Measurements from ENCODE around the gene TTF2. TPM values are rescaled to one million over a fixed set of nuclear protein-coding genes. Genes with fewer than 3 reads are reported as not detected.

Gene TTF2
- total RNA-seq, 1 donor from 2014 or later = 3.7 TPM

DNA sequence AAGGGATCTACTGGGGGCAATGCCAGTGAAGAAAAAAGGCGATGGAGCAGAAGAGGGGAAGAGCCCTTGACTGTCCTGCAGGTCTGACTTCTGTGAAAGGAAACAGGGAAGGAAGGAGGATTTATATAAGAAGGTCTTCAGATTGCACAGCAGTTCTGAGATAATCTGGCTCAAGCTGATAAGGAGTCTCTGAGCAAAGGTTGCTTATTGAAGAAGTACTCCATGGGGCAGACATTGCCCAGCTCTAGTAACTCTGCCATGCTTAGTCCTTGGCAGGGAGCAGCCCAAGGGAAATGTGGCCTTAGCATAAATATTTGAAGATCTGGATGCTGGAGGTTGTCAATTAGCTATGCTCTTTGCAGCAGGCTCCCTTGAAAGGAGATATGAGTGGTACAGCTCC lies 15.9 kb upstream of the TTF2 start:
- Histone ChIP-seq H3K27ac (ENCODE audit: low read depth, low read length) (no peak overlapping the region), H3K36me3 (ENCODE audit: control insufficient read depth in 3 of 3, insufficient read depth in 3 of 3, low read length in 3 of 3) (no peaks in the 10 kb centered on the region), H3K9ac (ENCODE audit: low read depth in 1 of 3, low read length in 3 of 3) (no peak overlapping the region), H3K27me3 (ENCODE audit: control insufficient read depth in 3 of 3, insufficient read depth in 3 of 3, low read length in 3 of 3) (no peaks in the 10 kb centered on the region), H3K4me1 (ENCODE audit: control insufficient read depth in 3 of 3, insufficient read depth in 3 of 3, low read length in 3 of 3) (no peaks in the 10 kb centered on the region), H3K4me3 (ENCODE audit: low read length in 3 of 3) (no peak overlapping the region), H3K9me3 (ENCODE audit: control insufficient read depth in 3 of 3, low read length in 3 of 3) (no peaks in the 10 kb centered on the region)

DNA sequence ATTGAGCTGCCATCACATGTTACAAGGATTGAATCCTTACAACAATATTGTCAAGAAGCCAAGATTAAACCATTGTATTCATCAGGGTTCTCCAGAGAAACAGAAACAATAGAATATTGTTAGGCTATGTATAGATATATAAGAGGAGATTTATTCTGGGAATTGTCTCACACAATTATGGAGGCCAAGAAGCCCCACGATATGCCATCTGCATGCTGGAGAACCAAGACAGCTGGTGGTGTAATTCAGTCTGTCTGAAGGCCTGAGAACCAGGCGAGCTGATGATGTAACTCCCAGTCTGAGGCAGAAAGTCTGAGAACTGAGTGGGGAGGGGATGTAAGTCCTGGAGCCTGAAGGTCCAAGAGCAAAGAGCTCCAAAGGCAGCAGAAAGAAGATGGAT lies 14.5 kb upstream of the TTF2 start:
- H3K4me3 ChIP-seq (ENCODE audit: low read length in 3 of 3) = no peak overlapping the region
- no peak overlapping the region for H3K27ac ChIP-seq (ENCODE audit: low read depth, low read length)
- H3K4me1 ChIP-seq (ENCODE audit: control insufficient read depth in 3 of 3, insufficient read depth in 3 of 3, low read length in 3 of 3) = no peaks in the 10 kb centered on the region
- H3K36me3 ChIP-seq (ENCODE audit: control insufficient read depth in 3 of 3, insufficient read depth in 3 of 3, low read length in 3 of 3) = no peaks in the 10 kb centered on the region
- H3K9me3 ChIP-seq (ENCODE audit: control insufficient read depth in 3 of 3, low read length in 3 of 3) = no peaks in the 10 kb centered on the region
- no peaks in the 10 kb centered on the region for H3K27me3 ChIP-seq (ENCODE audit: control insufficient read depth in 3 of 3, insufficient read depth in 3 of 3, low read length in 3 of 3)
- no peak overlapping the region for H3K9ac ChIP-seq (ENCODE audit: low read depth in 1 of 3, low read length in 3 of 3)

DNA sequence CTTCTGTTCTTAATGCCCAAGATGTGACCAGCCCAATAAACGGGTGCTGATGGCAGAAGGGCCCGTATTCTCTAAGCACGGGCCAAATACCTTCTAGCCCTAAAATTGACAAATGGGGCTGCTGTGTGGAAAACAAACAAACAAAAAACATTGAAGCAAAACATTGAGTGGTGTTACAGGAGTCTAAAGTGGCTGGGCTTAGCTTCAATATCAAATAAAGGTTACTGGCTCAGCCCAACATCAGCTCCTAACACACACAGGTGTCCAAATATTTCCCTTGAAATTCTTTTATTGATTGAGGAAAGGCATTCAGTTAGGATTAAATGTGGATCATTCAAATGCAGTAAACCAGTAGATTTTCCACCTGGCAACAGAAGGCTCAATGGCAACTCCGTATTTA lies 13.3 kb upstream of the TTF2 start:
- Histone ChIP-seq H3K9ac (ENCODE audit: low read depth in 1 of 3, low read length in 3 of 3) (no peak overlapping the region), H3K27me3 (ENCODE audit: control insufficient read depth in 3 of 3, insufficient read depth in 3 of 3, low read length in 3 of 3) (no peaks in the 10 kb centered on the region), H3K27ac (ENCODE audit: low read depth, low read length) (no peak overlapping the region), H3K36me3 (ENCODE audit: control insufficient read depth in 3 of 3, insufficient read depth in 3 of 3, low read length in 3 of 3) (no peaks in the 10 kb centered on the region), H3K4me1 (ENCODE audit: control insufficient read depth in 3 of 3, insufficient read depth in 3 of 3, low read length in 3 of 3) (no peaks in the 10 kb centered on the region), H3K9me3 (ENCODE audit: control insufficient read depth in 3 of 3, low read length in 3 of 3) (no peaks in the 10 kb centered on the region), H3K4me3 (ENCODE audit: low read length in 3 of 3) (no peak overlapping the region)

DNA sequence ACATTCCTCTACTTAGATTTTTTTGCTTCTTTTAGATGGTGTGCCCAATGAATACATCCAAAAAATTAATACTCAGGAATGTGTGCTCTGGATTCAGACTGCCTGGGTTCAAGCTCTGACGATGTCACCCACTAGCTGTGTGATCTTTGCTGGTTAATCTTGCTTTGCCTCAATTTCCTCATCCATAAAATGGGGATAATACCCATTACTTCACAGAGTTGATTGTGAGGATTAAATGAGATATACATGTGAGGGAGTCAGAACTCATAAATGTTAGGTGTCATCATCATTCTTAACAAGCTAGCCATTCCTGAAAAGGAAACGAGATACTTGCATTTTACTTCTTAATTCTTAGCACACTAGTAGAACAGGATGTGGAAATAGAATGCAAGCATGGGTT lies 12.9 kb upstream of the TTF2 start:
- H3K4me1 ChIP-seq (ENCODE audit: control insufficient read depth in 3 of 3, insufficient read depth in 3 of 3, low read length in 3 of 3) = no peaks in the 10 kb centered on the region
- H3K9me3 ChIP-seq (ENCODE audit: control insufficient read depth in 3 of 3, low read length in 3 of 3) = no peaks in the 10 kb centered on the region
- H3K36me3 ChIP-seq (ENCODE audit: control insufficient read depth in 3 of 3, insufficient read depth in 3 of 3, low read length in 3 of 3) = no peaks in the 10 kb centered on the region
- H3K4me3 ChIP-seq (ENCODE audit: low read length in 3 of 3) = no peak overlapping the region
- no peak overlapping the region for H3K27ac ChIP-seq (ENCODE audit: low read depth, low read length)
- no peak overlapping the region for H3K9ac ChIP-seq (ENCODE audit: low read depth in 1 of 3, low read length in 3 of 3)
- H3K27me3 ChIP-seq (ENCODE audit: control insufficient read depth in 3 of 3, insufficient read depth in 3 of 3, low read length in 3 of 3) = no peaks in the 10 kb centered on the region

DNA sequence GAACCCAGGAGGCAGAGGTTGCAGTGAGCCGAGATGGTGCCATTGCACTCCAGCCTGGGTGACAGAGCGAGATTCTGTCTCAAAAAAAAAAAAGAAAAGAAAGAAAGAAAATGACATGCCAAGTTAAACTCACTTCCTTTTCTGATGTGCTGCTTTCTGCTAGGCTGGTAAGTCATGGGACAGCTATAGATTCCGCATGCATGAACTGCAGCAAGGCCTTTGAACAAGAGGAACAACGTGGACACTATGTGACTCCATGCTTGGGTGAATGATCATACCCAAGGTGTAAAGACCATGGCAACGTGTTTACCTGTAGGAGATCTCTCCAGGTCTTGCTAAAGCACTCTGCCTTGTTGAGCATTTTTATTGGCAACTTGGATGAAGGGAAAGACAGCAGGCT lies 10.3 kb upstream of the TTF2 start:
- H3K27ac ChIP-seq (ENCODE audit: low read depth, low read length) = no peak overlapping the region
- H3K4me1 ChIP-seq (ENCODE audit: control insufficient read depth in 3 of 3, insufficient read depth in 3 of 3, low read length in 3 of 3) = no peaks in the 10 kb centered on the region
- no peak overlapping the region for H3K9ac ChIP-seq (ENCODE audit: low read depth in 1 of 3, low read length in 3 of 3)

DNA sequence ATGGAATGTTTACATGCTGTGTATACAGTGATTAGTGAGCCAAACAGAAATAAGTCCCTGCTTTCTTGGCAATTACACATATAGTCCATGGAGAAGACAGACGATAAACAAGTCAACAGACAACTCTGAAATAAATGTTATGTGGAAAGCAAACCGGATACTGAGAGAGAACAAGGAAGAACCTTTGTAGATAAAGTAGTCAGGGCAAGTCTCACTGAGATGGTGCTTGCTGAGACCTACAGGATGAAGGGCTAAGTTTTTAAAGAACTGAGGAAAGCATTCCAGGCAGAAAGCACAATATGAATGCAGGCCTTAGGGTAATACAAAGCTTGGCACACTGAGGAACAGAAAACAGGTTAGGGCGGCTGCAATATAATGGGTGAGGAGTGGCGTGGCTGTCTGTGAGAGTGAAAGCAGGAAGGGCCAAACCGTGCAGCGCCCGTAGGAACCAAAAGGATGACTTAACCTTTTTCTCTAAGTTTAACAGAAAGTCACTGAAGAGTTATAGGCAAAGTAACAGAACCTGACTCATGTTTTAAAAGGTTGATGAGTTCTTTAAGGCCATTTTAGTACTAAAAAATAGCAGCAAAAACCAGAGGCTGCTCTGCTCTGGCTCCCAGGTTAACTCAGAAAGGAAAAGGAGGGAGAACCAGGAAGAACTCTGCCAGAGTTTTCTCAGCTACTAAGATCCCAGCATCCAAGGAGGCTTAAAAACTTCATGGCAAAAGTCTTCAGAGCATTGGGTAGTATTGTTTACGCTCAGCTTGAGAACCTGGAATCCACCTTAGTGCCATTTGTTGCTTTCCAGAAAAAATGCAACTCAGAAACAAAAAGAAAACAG lies 8.7 kb upstream of the TTF2 start:
- Histone ChIP-seq H3K9ac (ENCODE audit: low read depth in 1 of 3, low read length in 3 of 3) (peak overlapping the region in 1 of 3 donors; percentile 71), H3K4me1 (ENCODE audit: control insufficient read depth in 3 of 3, insufficient read depth in 3 of 3, low read length in 3 of 3) (no peaks in the 10 kb centered on the region), H3K27ac (ENCODE audit: low read depth, low read length) (no peak overlapping the region), H3K27me3 (ENCODE audit: control insufficient read depth in 3 of 3, insufficient read depth in 3 of 3, low read length in 3 of 3) (no peaks in the 10 kb centered on the region), H3K9me3 (ENCODE audit: control insufficient read depth in 3 of 3, low read length in 3 of 3) (no peaks in the 10 kb centered on the region), H3K4me3 (ENCODE audit: low read length in 3 of 3) (peak overlapping the region in 1 of 3 donors; percentile 42), H3K36me3 (ENCODE audit: control insufficient read depth in 3 of 3, insufficient read depth in 3 of 3, low read length in 3 of 3) (no peaks in the 10 kb centered on the region)

More for the DNA sequence above, 10.3 kb upstream of the TTF2 start:
- Histone ChIP-seq H3K36me3 (ENCODE audit: control insufficient read depth in 3 of 3, insufficient read depth in 3 of 3, low read length in 3 of 3) (no peaks in the 10 kb centered on the region), H3K9me3 (ENCODE audit: control insufficient read depth in 3 of 3, low read length in 3 of 3) (no peaks in the 10 kb centered on the region), H3K4me3 (ENCODE audit: low read length in 3 of 3) (no peak overlapping the region), H3K27me3 (ENCODE audit: control insufficient read depth in 3 of 3, insufficient read depth in 3 of 3, low read length in 3 of 3) (no peaks in the 10 kb centered on the region)

DNA sequence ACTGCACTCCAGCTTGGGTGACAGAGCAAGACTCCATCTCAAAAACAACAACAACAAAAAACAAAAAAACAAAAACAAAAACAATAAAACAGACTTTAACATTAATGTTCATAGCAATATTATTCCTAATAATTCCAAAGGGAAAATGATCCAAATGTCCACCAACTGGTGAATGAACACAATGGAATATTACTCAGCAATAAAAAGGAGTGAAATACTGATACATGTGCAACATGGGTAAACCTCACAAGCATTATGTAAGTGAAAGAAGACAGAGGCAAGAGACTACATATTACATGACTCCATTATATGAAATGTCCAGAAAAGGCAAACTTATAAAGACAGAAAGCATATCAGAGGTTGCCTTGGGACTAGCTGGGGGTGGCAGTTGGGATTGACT lies 6.1 kb upstream of the TTF2 start:
- Histone ChIP-seq H3K27ac (ENCODE audit: low read depth, low read length) (no peak overlapping the region), H3K4me3 (ENCODE audit: low read length in 3 of 3) (no peak overlapping the region), H3K9me3 (ENCODE audit: control insufficient read depth in 3 of 3, low read length in 3 of 3) (no peaks in the 10 kb centered on the region), H3K9ac (ENCODE audit: low read depth in 1 of 3, low read length in 3 of 3) (no peak overlapping the region), H3K27me3 (ENCODE audit: control insufficient read depth in 3 of 3, insufficient read depth in 3 of 3, low read length in 3 of 3) (no peaks in the 10 kb centered on the region), H3K36me3 (ENCODE audit: control insufficient read depth in 3 of 3, insufficient read depth in 3 of 3, low read length in 3 of 3) (no peaks in the 10 kb centered on the region), H3K4me1 (ENCODE audit: control insufficient read depth in 3 of 3, insufficient read depth in 3 of 3, low read length in 3 of 3) (no peaks in the 10 kb centered on the region)

DNA sequence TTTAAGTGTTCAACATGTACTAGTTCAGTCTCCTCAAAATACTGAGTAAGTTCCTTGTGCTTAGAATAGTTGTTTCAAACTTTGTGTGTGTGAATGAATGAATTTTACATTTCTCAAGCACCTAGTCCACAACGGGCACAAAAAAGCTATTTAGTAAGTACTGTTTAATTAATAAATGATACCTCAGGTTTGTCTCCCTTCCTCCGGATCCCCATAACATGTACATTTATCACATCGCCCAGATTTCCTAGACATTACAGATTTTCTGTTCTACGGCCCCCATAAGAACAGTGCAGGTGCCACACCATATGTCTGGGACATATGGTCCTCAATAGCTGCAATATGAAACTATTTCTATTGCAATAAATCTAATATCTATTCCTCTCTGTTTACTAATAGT lies 1.3 kb upstream of the TTF2 start:
- no peak overlapping the region for H3K9ac ChIP-seq (ENCODE audit: low read depth in 1 of 3, low read length in 3 of 3)
- H3K9me3 ChIP-seq (ENCODE audit: control insufficient read depth in 3 of 3, low read length in 3 of 3) = no peaks in the 10 kb centered on the region
- no peak overlapping the region for H3K4me3 ChIP-seq (ENCODE audit: low read length in 3 of 3)

DNA sequence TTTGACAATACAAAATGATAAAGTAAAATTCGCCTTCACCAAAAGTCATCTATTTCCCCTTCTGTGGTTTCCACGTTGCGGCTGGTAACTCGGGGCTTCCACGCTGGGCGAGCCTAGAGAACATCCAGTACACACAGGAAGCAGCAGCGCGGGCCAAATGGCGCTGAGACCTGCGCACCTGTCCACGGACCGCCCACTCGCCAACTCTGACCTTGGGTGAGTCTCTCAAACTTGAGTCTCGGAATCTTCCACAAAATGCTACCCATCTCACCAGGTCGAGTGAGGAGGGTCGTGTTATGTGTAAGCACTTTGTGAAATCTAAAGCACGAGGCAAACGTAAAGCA lies 820 bp upstream of the TTF2 start:
- no peaks in the 10 kb centered on the region for H3K27me3 ChIP-seq (ENCODE audit: control insufficient read depth in 3 of 3, insufficient read depth in 3 of 3, low read length in 3 of 3)
- peaks cover 12 to 16% (median 12%) of the 10 kb centered on the region in 3 donors for H3K4me1 ChIP-seq (ENCODE audit: control insufficient read depth in 3 of 3, insufficient read depth in 3 of 3, low read length in 3 of 3)
- peak overlapping the region; percentile 91 to 97 (median 92) for H3K4me3 ChIP-seq (ENCODE audit: low read length in 3 of 3)
- H3K9ac ChIP-seq (ENCODE audit: low read depth in 1 of 3, low read length in 3 of 3) = peak overlapping the region; percentile 65 to 80 (median 75)
- H3K36me3 ChIP-seq (ENCODE audit: control insufficient read depth in 3 of 3, insufficient read depth in 3 of 3, low read length in 3 of 3) = no peaks in the 10 kb centered on the region
- H3K27ac ChIP-seq (ENCODE audit: low read depth, low read length) = no peak overlapping the region
- no peaks in the 10 kb centered on the region for H3K9me3 ChIP-seq (ENCODE audit: control insufficient read depth in 3 of 3, low read length in 3 of 3)

More for the DNA sequence above, 1.3 kb upstream of the TTF2 start:
- Histone ChIP-seq H3K27me3 (ENCODE audit: control insufficient read depth in 3 of 3, insufficient read depth in 3 of 3, low read length in 3 of 3) (no peaks in the 10 kb centered on the region), H3K4me1 (ENCODE audit: control insufficient read depth in 3 of 3, insufficient read depth in 3 of 3, low read length in 3 of 3) (peaks cover 12 to 16% (median 12%) of the 10 kb centered on the region in 3 donors), H3K27ac (ENCODE audit: low read depth, low read length) (no peak overlapping the region), H3K36me3 (ENCODE audit: control insufficient read depth in 3 of 3, insufficient read depth in 3 of 3, low read length in 3 of 3) (no peaks in the 10 kb centered on the region)

DNA sequence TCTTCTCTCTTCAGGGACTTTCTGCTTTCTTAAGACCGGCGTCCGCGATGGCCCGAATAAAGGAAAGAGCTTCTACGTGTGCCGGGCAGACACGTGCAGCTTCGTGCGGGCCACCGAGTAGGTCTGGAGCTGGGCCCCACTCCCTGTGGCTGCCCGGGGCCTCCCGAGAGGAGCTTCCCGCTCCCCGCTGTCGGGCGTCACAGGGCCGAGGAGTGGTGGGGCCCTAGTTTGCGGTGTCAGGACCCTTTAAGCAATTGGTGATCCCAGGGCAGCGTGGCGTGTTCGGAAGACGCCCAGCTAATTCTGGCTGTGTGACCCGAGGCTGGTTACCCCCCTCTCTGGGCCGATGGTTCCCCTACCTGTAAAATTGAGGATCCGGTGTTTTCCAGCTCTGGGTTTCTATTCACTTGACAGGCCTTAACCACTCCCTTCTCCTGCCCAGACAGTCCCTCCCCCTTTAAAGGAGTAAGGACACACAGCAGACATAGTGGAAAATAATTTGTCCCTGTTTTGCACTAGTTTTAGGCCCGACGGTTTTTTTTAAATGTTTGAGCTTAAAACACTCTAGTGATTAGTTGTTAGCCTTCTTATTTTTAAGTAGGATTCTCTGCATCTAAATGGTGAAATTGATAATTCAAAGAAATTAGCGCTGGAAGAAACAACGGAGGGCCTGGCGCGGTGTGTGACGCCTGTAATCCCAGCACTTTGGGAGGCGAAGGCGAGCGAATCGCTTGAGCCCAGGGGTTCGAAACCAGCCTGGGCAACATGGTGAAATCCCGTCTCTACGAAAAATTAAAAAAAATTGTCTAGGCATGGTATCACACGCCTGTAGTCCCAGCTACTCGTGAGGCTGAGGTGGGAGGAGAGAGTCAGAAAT lies 553 bp downstream of the TTF2 start:
- no peaks in the 10 kb centered on the region for H3K36me3 ChIP-seq (ENCODE audit: control insufficient read depth in 3 of 3, insufficient read depth in 3 of 3, low read length in 3 of 3)
- peak overlapping the region; percentile 91 to 97 (median 92) for H3K4me3 ChIP-seq (ENCODE audit: low read length in 3 of 3)
- H3K27me3 ChIP-seq (ENCODE audit: control insufficient read depth in 3 of 3, insufficient read depth in 3 of 3, low read length in 3 of 3) = no peaks in the 10 kb centered on the region
- H3K27ac ChIP-seq (ENCODE audit: low read depth, low read length) = no peak overlapping the region
- peaks cover 12 to 16% (median 12%) of the 10 kb centered on the region in 3 donors for H3K4me1 ChIP-seq (ENCODE audit: control insufficient read depth in 3 of 3, insufficient read depth in 3 of 3, low read length in 3 of 3)
- peak overlapping the region; percentile 79 to 90 (median 80) for H3K9ac ChIP-seq (ENCODE audit: low read depth in 1 of 3, low read length in 3 of 3)
- H3K9me3 ChIP-seq (ENCODE audit: control insufficient read depth in 3 of 3, low read length in 3 of 3) = no peaks in the 10 kb centered on the region

Measured in skeletal muscle tissue (tissue), 4 donors.